ENCODE results near the gene WFDC5. TPM values are rescaled to one million over a fixed set of nuclear protein-coding genes. Genes with fewer than 3 reads are reported as not detected.

Gene WFDC5
- total RNA-seq, 1 donor: not detected

DNA sequence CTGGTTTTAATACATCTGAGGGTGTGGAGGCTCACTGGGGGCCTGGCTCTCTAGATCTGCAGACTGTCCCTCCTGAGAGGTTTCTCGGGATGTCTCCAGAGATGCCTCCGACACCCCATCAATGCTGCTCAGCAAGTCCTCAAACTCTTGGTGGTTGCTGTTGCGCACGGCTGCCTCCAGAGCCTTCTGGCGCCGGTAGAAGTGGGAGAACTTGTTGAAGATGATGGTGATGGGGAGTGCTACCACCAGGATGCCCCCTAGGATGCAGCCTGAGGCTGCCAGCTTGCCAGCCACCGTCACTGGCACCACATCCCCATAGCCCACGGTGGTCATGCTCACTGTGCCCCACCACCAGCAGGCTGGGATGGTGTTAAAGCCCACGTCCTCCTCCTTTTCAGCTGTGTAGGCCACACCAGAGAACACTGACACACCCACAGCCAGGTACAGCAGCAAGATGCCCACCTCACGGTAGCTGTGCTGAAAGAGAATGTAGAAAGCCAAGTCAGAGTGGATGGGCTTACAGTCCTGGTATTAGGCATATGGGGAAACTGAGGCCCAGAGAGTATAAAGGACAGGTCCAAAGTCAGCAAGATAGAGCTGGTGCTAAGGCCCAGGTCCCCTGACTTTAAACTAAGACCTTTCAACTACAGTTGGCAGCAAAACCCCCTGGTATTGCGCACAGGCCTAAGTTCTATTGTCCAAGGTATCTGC lies 20.0 kb downstream of the WFDC5 start:
- H3K27me3 ChIP-seq (ENCODE audit: insufficient read depth, low read length): no peaks in the 10 kb centered on the region
- H4K20me1 ChIP-seq (ENCODE audit: insufficient read depth, low read length): no peaks in the 10 kb centered on the region
- no peak for DNase-seq (ENCODE audit: insufficient read length, low spot score, missing footprints)
- H3K4me1 ChIP-seq (ENCODE audit: insufficient read depth, low read length): peaks cover 23% of the 10 kb centered on the region
- H3K9me3 ChIP-seq (ENCODE audit: low read depth, low read length): no peaks in the 10 kb centered on the region
- TF ChIP-seq, protein P1, sequence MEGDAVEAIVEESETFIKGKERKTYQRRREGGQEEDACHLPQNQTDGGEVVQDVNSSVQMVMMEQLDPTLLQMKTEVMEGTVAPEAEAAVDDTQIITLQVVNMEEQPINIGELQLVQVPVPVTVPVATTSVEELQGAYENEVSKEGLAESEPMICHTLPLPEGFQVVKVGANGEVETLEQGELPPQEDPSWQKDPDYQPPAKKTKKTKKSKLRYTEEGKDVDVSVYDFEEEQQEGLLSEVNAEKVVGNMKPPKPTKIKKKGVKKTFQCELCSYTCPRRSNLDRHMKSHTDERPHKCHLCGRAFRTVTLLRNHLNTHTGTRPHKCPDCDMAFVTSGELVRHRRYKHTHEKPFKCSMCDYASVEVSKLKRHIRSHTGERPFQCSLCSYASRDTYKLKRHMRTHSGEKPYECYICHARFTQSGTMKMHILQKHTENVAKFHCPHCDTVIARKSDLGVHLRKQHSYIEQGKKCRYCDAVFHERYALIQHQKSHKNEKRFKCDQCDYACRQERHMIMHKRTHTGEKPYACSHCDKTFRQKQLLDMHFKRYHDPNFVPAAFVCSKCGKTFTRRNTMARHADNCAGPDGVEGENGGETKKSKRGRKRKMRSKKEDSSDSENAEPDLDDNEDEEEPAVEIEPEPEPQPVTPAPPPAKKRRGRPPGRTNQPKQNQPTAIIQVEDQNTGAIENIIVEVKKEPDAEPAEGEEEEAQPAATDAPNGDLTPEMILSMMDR (IDR thresholded peaks at IDR 0.05; ENCODE audit: extremely low read depth, low read depth, low read length): no peak
- no peaks in the 10 kb centered on the region for H3K79me2 ChIP-seq (ENCODE audit: insufficient read depth, low read length)
- H3K27ac ChIP-seq (ENCODE audit: low read depth, low read length): no peak overlapping the region
- H3K4me3 ChIP-seq (ENCODE audit: insufficient read depth, low read length): no peak overlapping the region
- H3K4me2 ChIP-seq (ENCODE audit: insufficient read depth, low read length): no peak overlapping the region
- no peak overlapping the region for H2AFZ ChIP-seq (ENCODE audit: low read length)
- H3K36me3 ChIP-seq (ENCODE audit: insufficient read depth, low read length): no peaks in the 10 kb centered on the region

DNA sequence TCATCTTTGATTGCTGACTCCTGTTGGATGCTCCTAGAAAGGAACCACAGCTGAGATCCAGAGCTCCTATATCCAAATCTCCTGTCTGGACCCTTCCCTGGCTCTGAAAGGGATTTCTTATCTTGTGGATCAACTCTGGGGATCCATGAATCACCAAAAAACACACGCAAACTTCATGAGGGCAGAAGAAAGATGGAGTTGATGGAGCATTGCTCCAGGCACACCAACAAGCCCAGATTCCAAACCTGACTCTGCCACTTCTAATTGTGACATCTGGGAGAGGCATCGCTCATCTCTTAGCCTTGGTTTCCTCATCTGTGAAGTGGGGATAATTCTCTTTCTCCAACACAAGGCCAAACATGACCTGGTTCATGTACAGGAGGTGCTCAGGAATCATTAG lies 20.8 kb downstream of the WFDC5 start:
- Histone ChIP-seq H4K20me1 (ENCODE audit: insufficient read depth, low read length) (no peaks in the 10 kb centered on the region), H3K36me3 (ENCODE audit: insufficient read depth, low read length) (no peaks in the 10 kb centered on the region), H3K27ac (ENCODE audit: low read depth, low read length) (no peak overlapping the region), H3K4me2 (ENCODE audit: insufficient read depth, low read length) (no peak overlapping the region), H3K9me3 (ENCODE audit: low read depth, low read length) (no peaks in the 10 kb centered on the region), H2AFZ (ENCODE audit: low read length) (no peak overlapping the region), H3K27me3 (ENCODE audit: insufficient read depth, low read length) (no peaks in the 10 kb centered on the region), H3K79me2 (ENCODE audit: insufficient read depth, low read length) (no peaks in the 10 kb centered on the region), H3K4me3 (ENCODE audit: insufficient read depth, low read length) (no peak overlapping the region), H3K4me1 (ENCODE audit: insufficient read depth, low read length) (peaks cover 27% of the 10 kb centered on the region)
- DNase-seq (ENCODE audit: insufficient read length, low spot score, missing footprints): no peak
- TF ChIP-seq, protein P1 (IDR thresholded peaks at IDR 0.05; ENCODE audit: extremely low read depth, low read depth, low read length): no peak

DNA sequence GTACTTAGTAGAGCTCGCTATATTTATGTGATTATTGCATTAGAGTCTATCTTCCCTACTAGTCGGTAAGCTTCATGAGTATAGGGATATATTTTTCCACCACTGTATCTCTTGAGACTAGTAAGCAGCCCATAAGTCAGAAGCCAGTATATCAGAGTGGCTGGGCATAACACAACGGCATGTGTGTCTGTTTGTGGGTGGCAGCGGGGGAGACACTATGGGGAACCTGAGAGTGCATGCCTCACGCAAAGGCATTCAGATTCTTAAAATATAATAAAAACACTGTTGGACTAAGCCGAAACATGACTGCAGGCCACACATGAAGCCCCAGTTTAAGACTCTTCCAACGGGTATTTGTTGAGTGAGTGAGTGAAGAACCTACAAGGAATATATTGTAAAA lies 22.1 kb downstream of the WFDC5 start:
- Histone ChIP-seq H2AFZ (ENCODE audit: low read length) (no peak overlapping the region), H3K36me3 (ENCODE audit: insufficient read depth, low read length) (no peaks in the 10 kb centered on the region), H3K4me3 (ENCODE audit: insufficient read depth, low read length) (no peak overlapping the region), H3K4me1 (ENCODE audit: insufficient read depth, low read length) (peaks cover 40% of the 10 kb centered on the region), H3K79me2 (ENCODE audit: insufficient read depth, low read length) (no peaks in the 10 kb centered on the region), H3K4me2 (ENCODE audit: insufficient read depth, low read length) (no peak overlapping the region), H3K9me3 (ENCODE audit: low read depth, low read length) (no peaks in the 10 kb centered on the region), H3K27ac (ENCODE audit: low read depth, low read length) (no peak overlapping the region), H4K20me1 (ENCODE audit: insufficient read depth, low read length) (no peaks in the 10 kb centered on the region), H3K27me3 (ENCODE audit: insufficient read depth, low read length) (no peaks in the 10 kb centered on the region)
- TF ChIP-seq, protein P1 (IDR thresholded peaks at IDR 0.05; ENCODE audit: extremely low read depth, low read depth, low read length): no peak
- no peak for DNase-seq (ENCODE audit: insufficient read length, low spot score, missing footprints)

DNA sequence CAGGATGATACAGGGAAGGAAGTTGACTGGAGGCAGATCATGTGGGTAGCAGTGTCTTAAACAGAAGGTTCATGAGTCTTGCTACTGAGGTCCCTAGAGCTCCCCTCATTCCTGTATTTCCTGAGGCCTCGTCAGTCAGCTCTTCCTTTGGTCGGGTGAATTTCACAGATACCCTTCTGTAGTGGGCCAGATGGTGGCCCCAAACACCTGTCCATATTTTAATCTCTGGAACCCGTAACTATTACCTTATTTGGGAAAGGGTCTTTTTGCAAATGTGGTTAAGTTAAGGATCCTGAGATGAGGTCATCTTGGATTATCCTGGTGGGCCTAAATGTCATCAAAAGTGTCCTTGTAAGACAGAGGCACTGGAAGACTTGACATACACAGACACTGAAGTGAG lies 23.6 kb downstream of the WFDC5 start:
- Histone ChIP-seq H3K79me2 (ENCODE audit: insufficient read depth, low read length) (no peaks in the 10 kb centered on the region), H3K9me3 (ENCODE audit: low read depth, low read length) (no peaks in the 10 kb centered on the region), H3K36me3 (ENCODE audit: insufficient read depth, low read length) (no peaks in the 10 kb centered on the region), H3K27ac (ENCODE audit: low read depth, low read length) (peak overlapping the region; percentile 27), H3K4me3 (ENCODE audit: insufficient read depth, low read length) (no peak overlapping the region), H3K4me1 (ENCODE audit: insufficient read depth, low read length) (peaks cover 50% of the 10 kb centered on the region), H2AFZ (ENCODE audit: low read length) (no peak overlapping the region), H3K4me2 (ENCODE audit: insufficient read depth, low read length) (no peak overlapping the region), H4K20me1 (ENCODE audit: insufficient read depth, low read length) (no peaks in the 10 kb centered on the region), H3K27me3 (ENCODE audit: insufficient read depth, low read length) (no peaks in the 10 kb centered on the region)
- TF ChIP-seq, protein P1 (IDR thresholded peaks at IDR 0.05; ENCODE audit: extremely low read depth, low read depth, low read length): no peak
- peak; percentile 68 for DNase-seq (ENCODE audit: insufficient read length, low spot score, missing footprints)
